ENCODE results near the gene STX8.

DNA sequence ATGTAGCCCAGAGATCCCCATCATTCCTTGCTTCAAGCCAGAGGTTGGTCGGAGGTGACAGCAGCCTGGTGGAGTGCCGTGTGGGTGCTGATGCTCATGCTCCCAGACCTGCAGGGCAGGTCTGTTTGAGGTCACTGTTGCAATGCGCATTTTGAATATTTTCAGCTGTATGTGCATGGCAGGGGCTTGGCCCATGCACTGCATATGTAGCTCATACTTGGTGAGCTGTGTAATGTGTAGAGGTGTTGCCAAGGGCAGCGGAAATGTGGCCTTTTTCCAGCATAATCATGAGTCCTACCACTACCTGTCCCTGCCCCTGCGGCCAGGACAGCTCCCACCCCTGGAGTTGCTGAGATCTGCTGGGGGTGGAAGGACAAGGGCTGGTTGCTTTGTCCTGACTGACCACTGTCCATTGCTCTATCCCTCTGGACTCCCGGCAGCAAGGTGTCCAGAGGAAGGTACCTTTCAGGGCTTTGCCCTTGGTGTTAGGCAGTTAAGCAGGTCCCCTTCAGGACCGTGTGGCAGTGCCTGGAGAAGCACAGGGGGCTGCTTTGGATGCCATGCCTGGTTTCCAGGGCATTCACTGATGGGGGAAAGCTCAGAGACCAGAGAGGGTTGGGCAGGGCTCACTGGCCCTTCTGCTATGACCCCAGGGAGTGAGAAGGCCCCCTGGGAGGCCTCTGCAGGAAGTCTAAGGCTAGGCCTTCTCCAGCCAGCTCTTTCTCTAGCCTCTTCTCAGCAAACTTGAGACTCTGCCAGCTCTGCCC, 339.2 kb downstream of the STX8 start:
- TF ChIP-seq TAF1 (IDR thresholded peaks at IDR 0.05; ENCODE audit: borderline replicate concordance, insufficient read depth, low read length) (no peak), POLR2AphosphoS5 (IDR thresholded peaks at IDR 0.05; ENCODE audit: low read depth, low read length) (no peak), FOXP2 (optimal IDR thresholded peaks at IDR 0.05; ENCODE audit: borderline replicate concordance, extremely low read depth, extremely low read length, insufficient read depth) (no peak), SIN3A (IDR thresholded peaks at IDR 0.05; ENCODE audit: borderline replicate concordance, insufficient read depth, low read length) (no peak)
- TF ChIP-seq, protein P1, sequence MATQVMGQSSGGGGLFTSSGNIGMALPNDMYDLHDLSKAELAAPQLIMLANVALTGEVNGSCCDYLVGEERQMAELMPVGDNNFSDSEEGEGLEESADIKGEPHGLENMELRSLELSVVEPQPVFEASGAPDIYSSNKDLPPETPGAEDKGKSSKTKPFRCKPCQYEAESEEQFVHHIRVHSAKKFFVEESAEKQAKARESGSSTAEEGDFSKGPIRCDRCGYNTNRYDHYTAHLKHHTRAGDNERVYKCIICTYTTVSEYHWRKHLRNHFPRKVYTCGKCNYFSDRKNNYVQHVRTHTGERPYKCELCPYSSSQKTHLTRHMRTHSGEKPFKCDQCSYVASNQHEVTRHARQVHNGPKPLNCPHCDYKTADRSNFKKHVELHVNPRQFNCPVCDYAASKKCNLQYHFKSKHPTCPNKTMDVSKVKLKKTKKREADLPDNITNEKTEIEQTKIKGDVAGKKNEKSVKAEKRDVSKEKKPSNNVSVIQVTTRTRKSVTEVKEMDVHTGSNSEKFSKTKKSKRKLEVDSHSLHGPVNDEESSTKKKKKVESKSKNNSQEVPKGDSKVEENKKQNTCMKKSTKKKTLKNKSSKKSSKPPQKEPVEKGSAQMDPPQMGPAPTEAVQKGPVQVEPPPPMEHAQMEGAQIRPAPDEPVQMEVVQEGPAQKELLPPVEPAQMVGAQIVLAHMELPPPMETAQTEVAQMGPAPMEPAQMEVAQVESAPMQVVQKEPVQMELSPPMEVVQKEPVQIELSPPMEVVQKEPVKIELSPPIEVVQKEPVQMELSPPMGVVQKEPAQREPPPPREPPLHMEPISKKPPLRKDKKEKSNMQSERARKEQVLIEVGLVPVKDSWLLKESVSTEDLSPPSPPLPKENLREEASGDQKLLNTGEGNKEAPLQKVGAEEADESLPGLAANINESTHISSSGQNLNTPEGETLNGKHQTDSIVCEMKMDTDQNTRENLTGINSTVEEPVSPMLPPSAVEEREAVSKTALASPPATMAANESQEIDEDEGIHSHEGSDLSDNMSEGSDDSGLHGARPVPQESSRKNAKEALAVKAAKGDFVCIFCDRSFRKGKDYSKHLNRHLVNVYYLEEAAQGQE (IDR thresholded peaks at IDR 0.05; ENCODE audit: insufficient read depth in 1 of 2, low read depth in 2 of 2, low read length in 2 of 2), result no peak
